SHP77 treated with DMSO at 0.1 percent for 48 hours (cell line): ENCODE measurements around the gene TSPAN33.
"Not testable (repeated sequence)": the region's sequence is repeated elsewhere in the genome, so short reads cannot be mapped to it uniquely, and the experiment has no call there.

ENCODE experiments used
- DNase-seq: peaks from one replicate; lab custom pipeline; 2025; lab: John Stamatoyannopoulos, UW

TSPAN33 gene

GRCh38 chr7:129209067-129209926 lies 64.8 kb downstream of the TSPAN33 start:
- DNase-seq: no peak

GRCh38 chr7:129210256-129210988 lies 65.9 kb downstream of the TSPAN33 start:
- DNase-seq: no peak

GRCh38 chr7:129210989-129211312 lies 66.4 kb downstream of the TSPAN33 start:
- no peak for DNase-seq

- no peak for DNase-seq
Observed at GRCh38 chr7:129212126-129212525, 67.6 kb downstream of the TSPAN33 start.

DNA sequence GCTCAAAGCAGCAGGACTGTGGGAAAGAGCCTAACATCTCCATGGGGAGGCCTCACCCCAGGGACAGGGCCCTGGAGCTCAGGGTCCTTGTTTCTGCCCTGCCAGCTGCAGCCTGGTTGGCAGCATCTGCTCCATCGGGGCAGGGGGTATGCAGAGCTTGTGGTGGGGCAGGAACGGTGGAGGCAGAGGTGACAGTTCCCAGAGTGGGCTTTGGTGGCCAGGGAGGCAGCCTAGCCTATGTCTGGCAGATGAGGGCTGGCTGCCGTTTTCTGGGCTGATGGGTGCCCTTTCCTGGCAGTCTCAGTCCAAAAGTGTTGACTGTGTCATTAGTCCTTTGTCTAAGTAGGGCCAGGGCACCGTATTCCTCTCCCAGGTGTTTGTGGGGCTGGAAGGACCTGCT lies 68.1 kb downstream of the TSPAN33 start:
- DNase-seq: no peak

DNA sequence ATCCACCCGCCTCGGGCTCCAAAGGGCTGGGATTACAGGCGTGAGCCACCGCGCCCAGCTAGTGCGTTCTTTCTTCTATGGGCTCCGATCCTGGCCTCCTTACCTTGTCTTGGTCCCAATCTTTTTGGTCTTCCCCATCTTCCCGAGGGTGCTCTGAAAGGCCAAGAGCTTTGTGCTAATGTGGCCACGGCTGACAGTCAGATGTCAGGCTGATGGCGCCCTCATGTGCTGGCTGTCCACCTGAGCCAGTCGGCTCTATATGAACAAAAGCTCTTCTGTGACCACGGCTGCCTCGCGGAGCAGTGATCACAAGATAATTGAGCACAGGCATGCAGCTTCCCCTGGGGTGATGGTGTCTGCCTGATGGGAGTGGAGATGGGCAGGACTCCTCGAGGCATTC lies 69.3 kb downstream of the TSPAN33 start:
- no peak for DNase-seq

DNA sequence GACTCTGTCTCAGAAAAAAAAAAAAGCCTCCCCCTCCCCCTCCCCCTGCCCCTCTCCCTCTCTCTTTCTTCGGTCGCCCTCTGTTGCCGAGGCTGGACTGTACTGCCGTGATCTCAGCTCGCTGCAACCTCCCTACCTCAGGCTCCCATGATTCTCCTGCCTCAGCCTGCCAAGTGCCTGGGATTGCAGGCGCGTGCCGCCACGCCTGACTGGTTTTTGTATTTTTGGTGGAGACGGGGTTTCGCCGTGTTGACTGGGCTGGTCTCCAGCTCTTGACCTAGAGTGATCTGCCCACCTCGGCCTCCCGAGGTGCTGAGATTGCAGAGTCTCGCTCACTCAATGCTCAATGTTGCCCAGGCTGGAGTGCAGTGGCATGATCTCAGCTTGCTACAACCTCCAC lies 71.2 kb downstream of the TSPAN33 start:
- DNase-seq: not testable (repeated sequence)

DNA sequence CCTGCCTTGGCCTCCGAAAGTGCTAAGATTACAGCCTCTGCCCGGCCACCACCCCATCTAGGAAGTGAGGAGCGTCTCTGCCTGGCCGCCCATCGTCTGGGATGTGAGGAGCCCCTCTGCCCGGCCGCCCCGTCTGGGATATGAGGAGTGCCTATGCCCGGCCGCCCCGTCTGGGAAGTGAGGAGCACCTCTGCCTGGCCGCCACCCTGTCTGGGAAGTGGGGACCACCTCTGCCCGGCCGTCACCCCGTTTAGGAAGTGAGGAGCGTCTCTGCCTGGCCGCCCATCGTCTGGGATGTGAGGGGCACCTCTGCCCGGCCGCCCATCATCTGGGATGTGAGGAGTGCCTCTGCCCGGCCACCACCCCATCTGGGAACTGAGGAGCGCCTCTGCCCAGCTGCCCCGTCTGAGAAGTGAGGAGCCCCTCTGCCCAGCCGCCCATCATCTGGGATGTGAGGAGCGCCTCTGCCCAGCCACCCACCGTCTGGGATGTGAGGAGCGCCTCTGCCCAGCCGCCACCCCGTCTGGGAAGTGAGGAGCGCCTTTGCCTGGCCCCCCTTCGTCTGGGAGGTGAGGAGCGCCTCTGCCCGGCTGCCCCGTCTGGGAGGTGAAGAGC lies 71.7 kb downstream of the TSPAN33 start:
- DNase-seq: not testable (repeated sequence)

DNA sequence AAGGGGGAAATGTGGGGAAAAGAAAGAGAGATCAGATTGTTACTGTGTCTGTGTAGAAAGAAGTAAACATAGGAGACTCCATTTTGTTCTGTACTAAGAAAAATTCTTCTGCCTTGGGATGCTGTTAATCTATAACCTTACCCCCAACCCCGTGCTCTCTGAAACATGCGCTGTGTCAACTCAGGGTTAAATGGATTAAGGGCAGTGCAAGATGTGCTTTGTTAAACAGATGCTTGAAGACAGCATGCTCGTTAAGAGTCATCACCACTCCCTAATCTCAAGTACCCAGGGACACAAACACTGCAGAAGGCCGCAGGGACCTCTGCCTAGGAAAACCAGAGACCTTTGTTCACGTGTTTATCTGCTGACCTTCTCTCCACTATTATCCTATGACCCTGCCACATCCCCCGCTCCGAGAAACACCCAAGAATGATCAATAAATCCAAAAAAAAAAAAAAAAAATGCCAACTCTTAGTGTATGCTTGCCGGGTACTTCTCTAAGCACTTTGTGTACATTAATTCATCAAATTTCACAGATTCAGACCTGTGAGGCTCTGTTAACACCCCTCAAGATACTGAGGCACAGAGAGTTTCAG lies 72.4 kb downstream of the TSPAN33 start:
- not testable (repeated sequence) for DNase-seq

- peak; percentile 57 for DNase-seq
Observed at GRCh38 chr7:129218514-129219062, 74.1 kb downstream of the TSPAN33 start.

GRCh38 chr7:129219166-129219565 lies 74.7 kb downstream of the TSPAN33 start:
- DNase-seq: not testable (repeated sequence)
